Measurements from ENCODE around the gene SENP8. TPM values are rescaled to one million over a fixed set of nuclear protein-coding genes. Genes with fewer than 3 reads are reported as not detected.

Gene SENP8
- total RNA-seq, 1 donor from 2014 or later = 1.0 TPM

DNA sequence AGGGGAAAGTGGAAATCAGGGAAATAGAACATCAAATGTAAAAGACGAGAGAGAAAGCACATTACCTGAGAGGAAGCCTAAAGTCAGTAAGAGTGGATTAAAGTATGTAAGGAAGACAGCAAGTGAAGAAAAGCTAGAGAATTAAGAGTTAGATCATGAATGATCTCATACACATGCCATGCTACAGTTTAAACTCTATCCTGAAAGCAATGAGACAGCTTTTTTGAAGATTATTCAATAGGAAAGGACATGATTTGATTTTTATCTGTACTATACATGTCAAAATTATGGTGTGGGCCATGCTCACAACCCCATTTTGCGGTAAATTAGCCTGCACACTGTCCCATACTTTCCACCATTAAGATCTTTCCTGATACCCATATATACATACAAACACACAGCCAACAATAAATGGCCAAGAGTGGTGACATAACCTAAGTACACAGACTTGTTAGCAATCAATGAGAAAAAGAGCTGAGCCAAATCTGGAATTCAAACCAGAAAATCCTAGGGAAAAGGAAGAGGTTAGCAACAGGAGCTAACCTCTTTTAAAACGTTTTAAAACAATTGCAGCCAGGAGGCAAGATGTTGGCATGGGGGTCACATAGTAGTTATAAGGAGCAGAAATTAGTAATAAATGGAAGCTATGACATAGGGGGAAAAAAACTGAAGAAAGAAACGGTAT lies 4.7 kb upstream of the SENP8 start:
- intact Hi-C loops (cut with micrococcal nuclease) = no loop called here

DNA sequence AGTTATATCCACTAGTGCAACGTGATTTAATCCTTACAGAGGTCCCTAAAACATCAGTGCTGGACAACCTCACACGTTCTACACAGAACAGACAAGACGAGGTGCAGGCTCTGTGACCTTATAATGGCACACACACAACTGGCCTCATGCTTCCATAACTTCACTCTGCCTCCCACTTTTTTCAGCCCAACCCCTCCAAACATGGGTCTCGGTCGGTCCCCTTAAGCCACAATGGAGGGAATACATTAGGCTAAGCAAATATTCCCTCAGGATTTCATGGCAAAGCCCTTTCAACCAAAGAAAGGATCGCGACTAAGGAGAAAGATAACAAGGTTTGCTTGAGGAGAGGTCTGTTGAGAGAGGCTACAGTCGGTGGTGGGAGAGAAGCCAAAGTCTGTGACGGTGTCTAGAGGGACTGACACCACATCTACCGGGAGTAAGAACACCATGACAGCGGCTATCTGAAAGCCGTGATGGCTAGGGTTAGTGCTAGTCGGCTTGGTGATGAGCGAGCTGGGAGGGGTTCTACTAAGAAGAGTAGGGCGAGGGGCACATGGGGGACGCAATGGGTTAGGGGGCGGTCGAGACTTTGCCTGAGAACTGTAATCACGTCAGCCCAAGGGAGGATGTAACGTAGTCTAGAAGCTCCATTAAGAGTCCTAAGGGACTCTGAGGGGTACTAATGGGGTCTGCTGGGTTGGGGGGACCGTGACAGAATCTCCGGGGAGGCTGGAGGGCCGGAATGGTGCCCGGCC lies 1.3 kb upstream of the SENP8 start:
- intact Hi-C loops (cut with micrococcal nuclease) = loop anchor here (2.0 to 5.0 kb wide), 2 partner anchors 570 to 1875 kb away; partner anchors contain the start of genes BBS4, HIGD2B, PML and STOML1

DNA sequence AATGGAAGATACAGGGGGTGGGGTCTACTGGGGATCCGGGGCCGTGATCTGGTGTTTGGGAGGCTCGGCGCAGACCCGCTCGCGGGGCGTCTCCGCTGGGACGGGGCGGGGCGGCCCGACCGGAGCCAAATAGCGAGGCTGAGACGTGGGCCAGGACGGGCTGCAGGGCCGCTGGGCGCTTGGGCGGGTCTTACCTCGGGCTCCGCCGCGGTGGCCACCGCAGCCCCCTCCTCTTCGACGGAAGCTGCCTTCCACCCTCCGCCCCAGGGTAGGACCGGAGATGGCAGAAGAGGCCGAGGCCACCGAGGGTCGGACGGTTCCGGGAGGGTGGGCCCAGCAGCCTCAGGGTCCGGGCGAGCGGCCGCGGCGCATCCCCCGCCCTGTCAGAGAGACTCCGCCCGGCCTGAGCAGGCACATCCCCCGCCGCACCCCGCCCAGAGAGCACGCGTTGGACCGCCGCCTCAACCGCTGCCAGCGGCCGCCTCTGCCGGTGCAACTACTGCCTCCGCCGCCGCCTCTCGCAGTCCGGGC lies 652 bp upstream of the SENP8 start:
- intact Hi-C loops (cut with micrococcal nuclease) = loop anchor here (1.0 to 5.0 kb wide), 10 partner anchors 111 to 1875 kb away; partner anchors contain the start of genes BBS4, CELF6, HIGD2B and NPTN

DNA sequence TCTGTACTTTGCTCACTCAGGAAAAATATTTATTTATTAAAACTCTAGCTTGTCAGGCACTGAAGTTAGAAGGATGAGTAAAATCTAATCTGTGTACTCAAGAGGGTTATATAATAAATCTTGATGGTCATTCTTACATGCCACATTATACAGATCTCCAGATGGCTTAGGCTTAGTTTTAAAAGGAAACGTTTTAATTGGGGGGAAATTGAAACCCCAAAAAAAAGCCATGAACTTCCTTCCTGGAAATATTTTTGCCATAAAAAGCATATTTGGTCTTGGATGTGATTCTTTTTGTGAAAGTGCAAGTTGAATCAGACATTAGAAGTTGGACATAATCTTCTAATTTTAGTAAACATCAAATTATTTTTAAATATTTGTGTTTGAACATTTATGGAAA lies 6.0 kb downstream of the SENP8 start:
- intact Hi-C loops (cut with micrococcal nuclease) = no loop called here

DNA sequence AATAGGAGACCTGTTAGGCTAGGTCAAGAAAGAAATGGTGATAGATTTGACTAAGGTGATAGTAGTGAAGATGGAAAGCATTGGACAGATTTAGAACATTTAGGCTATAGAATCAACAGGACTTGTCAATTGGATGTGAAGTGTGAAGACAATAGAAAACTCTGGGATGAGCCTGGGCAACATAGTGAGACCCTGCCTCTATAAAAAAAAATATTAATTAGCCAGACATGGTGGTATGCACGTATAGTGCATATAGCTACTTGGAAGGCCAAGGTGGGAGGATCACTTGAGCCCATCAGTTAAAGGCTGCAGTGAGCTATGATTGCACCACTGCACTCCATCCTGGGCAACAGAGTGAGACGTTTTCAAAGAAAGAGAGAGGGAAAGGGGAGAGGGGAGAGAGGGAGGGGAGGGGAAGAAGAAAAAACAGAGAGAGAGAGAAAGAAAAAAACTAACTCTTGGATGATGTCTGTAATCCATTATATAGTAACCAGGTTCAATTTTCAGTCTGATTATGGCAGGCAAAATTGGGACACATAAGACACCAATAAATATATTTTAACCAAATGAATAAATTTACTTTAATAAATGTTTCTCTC lies 9.6 kb downstream of the SENP8 start:
- intact Hi-C loops (cut with micrococcal nuclease) = no loop called here

DNA sequence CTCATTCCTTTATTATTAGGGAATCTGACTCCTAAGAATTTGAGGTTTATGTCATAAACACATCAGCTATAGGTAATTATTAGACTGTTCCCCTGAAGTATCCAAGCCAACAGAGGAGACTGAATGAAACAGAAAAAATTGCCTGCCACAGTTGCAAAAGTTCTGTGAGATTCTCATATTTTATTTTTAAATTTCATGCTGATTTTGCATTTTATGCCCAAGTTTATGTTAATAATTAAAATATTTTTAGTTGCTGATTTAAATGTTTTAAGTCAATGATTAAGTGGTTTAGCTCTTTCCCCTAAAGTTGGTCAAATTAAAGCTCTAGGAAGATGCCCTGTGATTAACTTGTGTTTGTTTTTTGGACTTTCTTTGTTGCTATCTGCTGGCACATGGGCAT lies 10.2 kb downstream of the SENP8 start:
- intact Hi-C loops (cut with micrococcal nuclease) = no loop called here

DNA sequence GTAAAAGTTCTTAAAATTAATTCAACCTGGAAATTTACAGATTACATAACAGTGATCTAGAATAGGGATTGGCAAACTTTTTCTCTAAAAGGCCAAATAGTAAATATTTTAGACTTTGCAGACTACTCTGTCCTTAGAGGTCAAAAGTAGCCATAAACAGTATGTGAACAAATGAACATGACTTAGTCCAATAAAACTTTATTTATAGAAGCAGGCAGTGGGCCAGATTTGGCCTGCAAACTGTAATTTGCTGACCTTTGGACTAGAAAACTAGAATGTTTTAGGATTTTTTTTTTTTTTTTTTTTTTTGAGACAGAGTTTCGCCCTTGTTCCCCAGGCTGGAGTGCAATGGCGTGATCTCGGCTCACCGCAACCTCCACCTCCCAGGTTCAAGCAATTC lies 12.1 kb downstream of the SENP8 start:
- intact Hi-C loops (cut with micrococcal nuclease) = no loop called here

DNA sequence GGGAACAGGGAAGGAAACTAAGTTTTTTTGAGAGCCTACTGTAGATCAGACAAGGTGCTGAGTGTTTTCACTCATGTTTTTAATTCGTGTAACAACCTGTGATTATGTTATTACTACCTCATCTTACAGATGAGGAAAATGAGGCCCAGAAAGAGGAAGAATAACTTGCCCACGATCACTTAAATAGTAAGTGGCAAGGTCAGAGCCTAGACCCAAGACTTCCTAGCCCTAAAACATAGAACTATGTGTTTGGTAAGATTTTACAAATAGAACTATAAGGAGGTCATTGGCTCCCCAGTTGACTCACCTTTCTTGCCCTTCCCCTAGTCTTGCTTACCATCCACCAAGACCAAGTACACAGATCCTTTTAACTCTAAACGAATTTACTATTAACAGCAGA lies 13.7 kb downstream of the SENP8 start:
- intact Hi-C loops (cut with micrococcal nuclease) = no loop called here

DNA sequence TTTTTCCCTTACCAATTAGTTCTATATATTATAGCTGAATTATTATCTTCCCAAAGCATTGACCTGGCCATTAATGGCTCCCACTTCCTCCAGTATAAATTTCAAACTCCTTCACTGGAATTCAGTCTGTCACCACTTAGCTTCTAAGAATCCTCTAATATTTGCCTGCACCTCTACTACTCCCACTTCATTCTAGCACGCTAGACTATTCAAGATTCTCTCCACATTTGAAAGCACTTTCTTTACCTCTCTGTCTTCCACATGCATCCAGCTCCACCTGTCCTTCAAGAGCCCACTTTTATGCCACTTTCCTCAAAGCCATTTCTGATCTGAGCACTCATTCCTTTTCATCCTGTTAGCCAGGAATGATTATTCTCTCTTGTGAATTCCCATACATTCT lies 15.0 kb downstream of the SENP8 start:
- intact Hi-C loops (cut with micrococcal nuclease) = no loop called here

DNA sequence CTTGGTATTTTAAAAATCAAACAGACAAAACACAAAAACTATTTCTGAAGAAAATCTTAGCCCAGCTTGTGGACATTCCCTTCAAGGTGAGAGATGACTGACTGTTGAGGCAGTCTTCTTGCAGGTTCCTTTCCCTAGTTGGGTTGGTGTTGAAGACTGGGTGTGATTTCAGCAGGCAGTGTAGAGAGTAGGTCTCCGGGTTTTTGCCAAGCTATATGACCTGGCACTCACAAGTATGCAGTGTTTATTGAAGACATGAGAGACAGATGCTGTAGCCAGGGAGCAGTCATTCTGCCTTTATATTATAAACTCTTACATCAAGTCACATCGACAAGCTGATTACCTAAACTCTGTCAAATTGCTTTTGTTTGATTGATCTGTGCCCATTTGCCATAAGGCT lies 17.5 kb downstream of the SENP8 start:
- intact Hi-C loops (cut with micrococcal nuclease) = no loop called here

DNA sequence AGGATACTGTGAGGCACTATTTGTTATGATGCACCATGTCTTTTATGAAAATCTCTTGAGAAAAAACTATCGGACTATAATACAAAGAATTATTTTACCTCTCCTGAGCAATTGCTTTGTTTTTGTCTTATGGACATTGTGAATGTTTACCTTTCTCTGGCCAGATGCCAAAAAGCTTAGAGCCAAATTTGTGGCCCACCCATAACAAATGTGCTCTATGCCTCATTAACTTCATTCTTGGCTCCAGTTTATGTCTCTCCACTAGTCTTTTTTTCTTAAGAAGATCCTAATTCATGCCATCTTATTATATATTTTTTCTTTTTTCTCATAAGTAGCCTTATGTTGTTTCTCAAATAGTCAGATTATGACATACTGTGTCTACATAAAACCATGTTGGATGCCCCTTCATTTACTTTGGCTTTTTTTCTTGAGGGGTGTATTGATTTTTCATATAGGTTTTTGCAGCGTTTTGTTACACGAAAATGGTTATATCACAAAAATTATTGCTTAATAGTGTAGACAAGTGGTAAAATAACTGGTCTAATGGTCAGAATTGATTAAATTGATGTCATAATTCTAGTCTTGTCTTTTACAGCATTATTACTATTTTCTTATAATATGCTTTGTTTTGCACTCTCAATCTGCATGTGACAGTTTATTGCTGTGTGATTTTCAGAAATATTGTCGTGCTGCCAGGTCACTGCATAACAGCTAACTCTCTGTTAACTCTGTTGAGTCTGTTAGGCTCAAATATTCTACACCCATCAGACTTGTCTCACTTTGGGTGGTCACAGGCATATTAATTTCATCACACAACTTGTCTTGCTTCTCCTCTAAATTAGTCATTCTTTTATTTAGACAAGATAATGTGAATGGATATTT lies 18.2 kb downstream of the SENP8 start:
- intact Hi-C loops (cut with micrococcal nuclease) = no loop called here

DNA sequence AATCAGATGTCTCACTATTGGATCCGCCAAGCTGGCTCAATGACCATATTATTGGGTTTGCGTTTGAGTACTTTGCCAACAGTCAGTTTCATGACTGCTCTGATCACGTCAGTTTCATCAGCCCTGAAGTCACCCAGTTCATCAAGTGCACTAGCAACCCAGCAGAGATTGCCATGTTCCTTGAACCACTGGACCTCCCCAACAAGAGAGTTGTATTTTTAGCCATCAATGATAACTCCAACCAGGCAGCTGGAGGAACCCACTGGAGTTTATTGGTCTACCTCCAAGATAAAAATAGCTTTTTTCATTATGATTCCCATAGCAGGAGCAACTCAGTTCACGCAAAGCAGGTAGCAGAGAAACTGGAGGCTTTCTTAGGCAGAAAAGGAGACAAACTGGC lies 21.5 kb downstream of the SENP8 start:
- intact Hi-C loops (cut with micrococcal nuclease) = no loop called here

DNA sequence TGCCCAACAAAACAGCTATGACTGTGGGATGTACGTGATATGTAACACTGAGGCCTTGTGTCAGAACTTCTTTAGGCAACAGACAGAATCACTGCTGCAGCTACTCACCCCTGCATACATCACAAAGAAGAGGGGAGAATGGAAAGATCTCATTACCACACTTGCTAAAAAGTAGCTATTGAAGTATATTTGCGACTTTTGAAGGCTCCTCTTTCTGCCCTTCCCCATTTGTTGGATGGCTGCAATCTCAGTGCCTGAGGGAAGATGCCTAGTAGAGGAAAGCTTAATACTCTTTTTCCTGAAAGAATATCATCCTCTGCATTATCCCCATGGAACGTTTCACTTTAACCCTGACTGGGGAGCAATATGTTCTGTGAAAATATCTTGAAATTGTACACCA lies 21.9 kb downstream of the SENP8 start:
- intact Hi-C loops (cut with micrococcal nuclease) = no loop called here

DNA sequence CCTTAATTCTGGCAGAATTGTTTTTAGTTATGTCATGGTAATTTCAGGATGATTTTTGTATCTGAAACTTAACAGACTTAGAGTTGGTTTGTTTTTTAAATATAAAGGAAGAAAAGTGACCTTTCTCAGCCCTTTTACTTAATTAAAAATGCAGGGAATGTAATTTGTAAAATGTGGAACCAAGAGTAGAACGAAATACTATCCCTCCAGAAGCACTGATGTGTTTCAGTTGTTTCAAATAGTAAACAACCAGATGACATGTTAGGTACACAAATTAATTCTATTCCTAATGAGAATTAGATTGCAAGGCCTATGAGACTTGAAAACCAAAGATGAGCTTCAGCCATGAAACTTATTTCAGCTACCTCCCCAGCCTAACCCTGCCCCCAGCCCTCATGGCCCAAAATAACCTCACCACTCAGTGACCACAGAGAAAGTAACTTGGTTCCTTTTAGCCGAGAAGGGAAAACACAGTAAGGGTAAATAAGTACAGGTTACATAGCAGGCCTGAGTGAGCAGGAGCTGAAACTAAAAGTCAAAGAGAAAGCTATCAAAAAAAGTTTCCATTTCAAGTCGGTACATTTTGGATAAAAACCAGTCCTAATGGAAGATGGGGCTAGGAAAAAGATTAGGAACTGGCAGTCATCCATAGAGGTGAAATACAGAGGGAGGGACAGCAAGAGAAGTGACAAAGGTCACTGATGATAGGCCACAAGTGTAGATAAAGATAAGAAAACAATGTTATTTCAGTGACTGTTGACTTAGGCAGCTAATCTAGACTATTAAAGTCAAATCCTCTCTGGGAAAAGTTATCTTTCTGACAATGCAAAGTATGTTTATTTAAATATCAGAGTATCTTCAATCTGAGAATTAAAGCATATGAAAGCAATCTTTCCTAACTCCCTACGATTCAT lies 23.2 kb downstream of the SENP8 start:
- intact Hi-C loops (cut with micrococcal nuclease) = no loop called here

DNA sequence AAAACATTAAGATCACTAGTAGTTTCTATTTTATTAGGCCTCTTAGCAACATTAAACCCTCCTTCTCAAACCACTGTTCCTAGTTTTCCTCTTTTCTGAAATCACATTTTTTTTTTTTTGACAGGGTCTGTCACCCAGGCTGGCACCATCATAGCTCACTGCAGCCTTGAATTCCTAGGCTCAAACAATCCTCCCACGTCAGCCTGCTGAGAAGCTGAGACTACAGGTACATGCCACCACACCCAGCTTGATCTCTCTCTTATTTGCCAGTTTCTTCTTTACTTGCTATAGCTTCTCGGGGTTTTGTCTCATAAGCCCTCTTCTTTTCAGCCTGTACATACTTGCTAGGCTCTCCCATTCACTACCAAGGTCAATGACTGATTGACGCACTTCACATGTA lies 28.0 kb downstream of the SENP8 start:
- intact Hi-C loops (cut with micrococcal nuclease) = no loop called here

DNA sequence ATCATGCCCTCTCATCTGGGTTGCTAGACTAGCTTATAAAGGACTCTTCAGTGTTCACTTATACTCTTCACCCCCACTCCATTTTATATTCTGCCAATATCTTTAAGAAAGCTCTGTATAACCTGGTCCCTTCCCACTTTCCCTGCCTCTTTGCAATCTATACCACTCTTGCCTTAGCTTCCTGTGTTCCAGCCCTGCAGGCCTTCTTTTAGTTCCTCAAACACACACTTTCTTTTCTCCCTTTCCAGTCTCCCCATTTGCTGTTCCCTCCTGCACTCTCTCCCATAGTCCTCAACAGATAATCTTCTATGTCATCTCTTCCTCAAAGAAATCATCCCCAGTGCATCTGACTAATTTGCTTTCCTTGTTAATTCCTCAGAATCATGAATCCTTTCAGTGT lies 28.7 kb downstream of the SENP8 start:
- intact Hi-C loops (cut with micrococcal nuclease) = no loop called here

DNA sequence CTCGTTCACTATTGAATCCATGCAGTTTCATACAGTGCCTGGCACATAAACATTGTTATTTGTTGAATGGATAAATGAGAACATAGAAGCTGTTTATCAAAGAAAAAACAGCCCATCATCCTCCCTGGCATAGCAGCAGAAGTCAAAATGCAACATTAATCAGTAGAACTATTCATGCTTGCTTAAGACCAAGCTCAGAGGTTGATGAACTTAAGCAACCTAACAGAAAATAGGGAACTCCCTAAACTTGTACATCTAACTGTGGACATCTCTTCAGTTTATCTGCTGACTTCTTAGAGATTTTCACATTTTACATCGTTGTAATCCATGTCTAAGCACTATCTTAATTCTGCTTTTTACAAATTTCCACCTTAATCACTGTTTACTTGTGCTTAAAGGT lies 29.2 kb downstream of the SENP8 start:
- intact Hi-C loops (cut with micrococcal nuclease) = no loop called here

DNA sequence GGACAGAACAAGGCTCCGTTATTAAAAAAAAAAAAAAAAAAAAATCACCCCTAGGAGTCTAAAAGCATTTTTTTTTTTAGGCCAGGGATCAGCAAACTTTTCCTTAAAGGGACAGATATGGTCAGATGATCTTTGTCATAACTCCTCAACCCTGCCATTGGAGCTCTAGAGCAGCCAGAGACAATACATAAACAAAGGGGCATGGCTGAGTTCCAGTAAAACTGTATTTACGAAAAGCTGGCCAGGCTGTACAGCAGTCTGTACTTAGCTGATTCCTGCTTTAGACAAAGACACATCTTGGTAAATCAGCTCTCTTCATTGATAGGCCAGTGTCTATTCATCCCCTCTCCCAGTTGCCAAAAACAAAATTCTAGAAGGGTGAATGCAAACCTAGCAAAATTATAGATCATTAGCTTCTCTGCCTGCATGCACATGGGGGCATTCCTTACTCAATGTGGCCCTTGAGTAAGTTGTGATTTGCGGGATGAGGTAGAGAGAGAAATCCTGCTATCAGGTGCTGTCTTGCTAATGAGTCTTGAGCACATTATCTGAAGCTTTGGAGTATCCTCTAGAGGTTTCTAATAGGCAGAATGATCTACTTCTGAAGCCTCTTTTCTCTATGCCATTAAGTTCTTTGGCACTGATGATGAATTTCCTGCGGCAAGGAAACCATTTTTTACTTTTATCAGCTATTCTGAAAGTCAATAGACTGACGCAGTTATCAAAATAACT lies 35.2 kb downstream of the SENP8 start:
- intact Hi-C loops (cut with micrococcal nuclease) = loop anchor here (10.0 kb wide), 1 partner anchor 709 kb away; no protein-coding TSS in a partner anchor

DNA sequence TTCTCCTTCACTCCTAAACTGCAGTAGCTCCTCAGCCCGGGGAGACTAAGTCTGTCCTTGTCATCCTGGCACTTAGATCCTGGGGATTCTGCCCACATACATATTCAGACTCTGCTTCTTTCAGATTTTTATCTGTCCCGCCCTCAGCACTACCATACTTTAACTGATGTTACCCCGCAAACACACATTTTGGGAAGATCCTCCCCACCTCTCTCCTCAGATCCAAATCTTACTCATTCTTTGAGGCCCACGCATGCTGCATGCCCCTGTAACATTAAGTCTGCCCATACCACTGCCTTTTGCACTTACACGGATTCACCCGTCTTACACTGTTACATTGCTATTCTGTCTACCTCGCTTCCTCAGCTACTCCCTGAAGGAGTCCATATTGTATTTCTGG lies 36.1 kb downstream of the SENP8 start:
- intact Hi-C loops (cut with micrococcal nuclease) = loop anchor here (10.0 kb wide), 1 partner anchor 710 kb away; no protein-coding TSS in a partner anchor
